Activated T-helper 17 cell treated with anti-CD3 and anti-CD28 coated beads, Interleukin-2, amount 50 U/mL, for 72 hours (primary cell): ENCODE measurements around the gene TRIP12. TPM values are rescaled to one million over a fixed set of nuclear protein-coding genes. Genes with fewer than 3 reads are reported as not detected.
A peak's percentile ranks its signal among the peaks of the same experiment; 100 is the strongest.
"Not testable (repeated sequence)": the region's sequence is repeated elsewhere in the genome, so short reads cannot be mapped to it uniquely, and the experiment has no call there.

Experiments used
- ATAC-seq: fragments of 150-1000 bp; cut with Tn5 transposase; replicated peaks from 2 replicates; pipeline ENCODE4 v1.10.0; 2021; ENCODE audit warnings: mild to moderate bottlenecking, moderate library complexity
- H3K27ac Mint-ChIP-seq: one replicate; pipeline ENCODE4 v1.8.0; 2022; ENCODE audit warnings: mixed read lengths
- H3K27me3 Mint-ChIP-seq: one replicate; pipeline ENCODE4 v1.8.0; 2022; ENCODE audit warnings: mixed read lengths
- H3K36me3 Mint-ChIP-seq: one replicate; pipeline ENCODE4 v1.8.0; 2022; ENCODE audit warnings: low read depth, mild to moderate bottlenecking, mixed read lengths
- H3K4me1 Mint-ChIP-seq: one replicate; pipeline ENCODE4 v1.8.0; 2022; ENCODE audit warnings: mixed read lengths
- H3K4me3 Mint-ChIP-seq: one replicate; pipeline ENCODE4 v1.8.0; 2022; ENCODE audit warnings: mild to moderate bottlenecking, mixed read lengths
- H3K9me3 Mint-ChIP-seq: one replicate; pipeline ENCODE4 v1.8.0; 2022; ENCODE audit warnings: mixed read lengths
- total RNA-seq, 2 donors: library from RNA; stranded (reverse); gene quantifications; one replicate each; pipeline ENCODE4 v1.2.3, GENCODE V29; 2022

The TRIP12 gene
- total RNA-seq, 2 donors from 2014 or later, result 224 to 301 TPM

DNA sequence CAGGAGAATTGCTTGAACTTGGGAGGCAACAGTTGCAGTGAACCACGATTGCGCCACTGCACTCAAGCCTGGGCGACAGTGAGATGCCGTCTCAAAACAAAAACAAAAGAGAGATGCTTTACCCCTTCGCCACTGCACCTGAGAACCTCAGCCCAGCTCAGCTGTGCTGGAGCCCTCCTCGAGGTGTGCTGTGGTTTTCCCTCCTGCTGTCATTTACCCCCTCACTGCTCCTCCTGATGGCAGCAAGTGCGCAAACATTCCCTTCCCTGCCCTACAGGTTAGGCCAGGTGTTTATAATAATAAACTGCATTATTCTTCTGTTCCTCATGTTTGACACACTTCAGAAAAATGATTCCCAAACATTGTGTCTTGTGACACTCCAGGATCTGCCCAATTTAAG, 8.8 kb upstream of the TRIP12 start:
- no peak overlapping the region for H3K4me3 Mint-ChIP-seq
- no peaks in the 10 kb centered on the region for H3K27me3 Mint-ChIP-seq
- H3K9me3 Mint-ChIP-seq, result no peaks in the 10 kb centered on the region
- no peak overlapping the region for H3K27ac Mint-ChIP-seq
- H3K36me3 Mint-ChIP-seq, result no peaks in the 10 kb centered on the region
- ATAC-seq, result no peak
- H3K4me1 Mint-ChIP-seq, result no peaks in the 10 kb centered on the region

DNA sequence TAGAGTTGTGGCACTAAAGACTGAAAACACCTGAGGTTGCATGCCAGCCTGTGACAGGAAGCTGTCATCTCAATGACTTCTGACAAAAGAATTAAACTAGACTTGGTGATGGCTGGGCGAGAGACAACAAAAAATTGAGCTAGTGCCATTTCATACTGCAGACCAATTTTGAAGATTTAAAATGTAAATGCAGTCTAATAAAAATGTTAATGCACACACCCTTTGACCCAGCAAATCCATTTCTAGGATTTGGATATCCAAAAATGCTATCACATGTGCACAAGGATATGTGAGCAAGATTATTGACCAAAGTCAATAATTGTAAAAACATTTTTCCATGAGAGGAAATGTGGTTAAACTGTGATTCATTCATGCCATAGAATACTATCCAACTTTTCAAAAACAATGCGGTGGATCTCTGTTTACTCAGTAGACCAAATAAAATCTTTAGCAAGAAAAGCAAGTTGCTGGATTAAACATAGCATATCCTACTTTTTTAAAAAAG, 6.1 kb upstream of the TRIP12 start:
- no peaks in the 10 kb centered on the region for H3K27me3 Mint-ChIP-seq
- no peaks in the 10 kb centered on the region for H3K36me3 Mint-ChIP-seq
- H3K4me3 Mint-ChIP-seq, result no peak overlapping the region

DNA sequence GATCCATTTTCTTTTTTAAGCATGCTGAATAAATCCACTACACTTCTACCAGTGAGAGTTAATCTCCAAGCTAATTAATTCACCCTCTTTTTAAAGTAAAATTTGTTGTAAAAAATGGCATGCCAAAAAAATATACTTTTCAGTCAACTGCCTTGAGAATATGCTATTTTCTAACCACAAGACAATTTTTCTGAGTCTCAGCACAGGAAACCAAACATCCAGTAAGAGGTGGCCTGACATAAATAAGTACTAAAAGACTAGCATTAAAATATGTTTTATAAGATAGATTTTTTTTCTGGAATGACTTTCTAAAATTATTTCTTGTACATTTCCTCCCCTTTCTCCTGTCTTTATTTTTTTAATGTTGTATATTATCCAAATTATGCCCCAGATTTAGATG, 3.4 kb upstream of the TRIP12 start:
- ATAC-seq, result no peak
- H3K4me3 Mint-ChIP-seq, result no peak overlapping the region

More for the DNA sequence above, 6.1 kb upstream of the TRIP12 start:
- ATAC-seq, result no peak
- Mint-ChIP-seq H3K4me1 (no peaks in the 10 kb centered on the region), H3K9me3 (no peaks in the 10 kb centered on the region), H3K27ac (no peak overlapping the region)

DNA sequence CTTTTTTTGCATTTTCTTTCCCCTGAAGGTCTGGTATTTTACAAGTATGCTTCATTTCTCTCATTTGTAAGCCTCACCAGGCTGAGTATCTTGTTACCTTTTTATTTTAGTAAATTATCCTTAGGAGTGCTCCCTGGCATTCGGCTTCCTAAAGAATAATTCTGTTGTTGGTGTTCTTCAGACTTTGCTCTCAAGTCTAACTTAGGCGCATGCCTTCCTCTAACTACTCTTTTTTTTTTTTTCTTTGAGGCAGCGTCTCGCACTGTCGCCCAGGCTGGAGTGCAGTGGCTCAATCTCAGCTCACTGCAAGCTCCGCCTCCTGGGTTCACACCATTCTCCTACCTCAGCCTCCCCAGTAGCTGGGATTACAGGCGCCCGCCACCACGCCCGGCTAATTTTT, 2.7 kb upstream of the TRIP12 start:
- peak overlapping the region; percentile 15 for H3K4me3 Mint-ChIP-seq
- peaks cover 29% of the 10 kb centered on the region for H3K36me3 Mint-ChIP-seq
- not testable (repeated sequence) for H3K4me1 Mint-ChIP-seq, H3K27me3 Mint-ChIP-seq, H3K27ac Mint-ChIP-seq, ATAC-seq, H3K9me3 Mint-ChIP-seq

More for the DNA sequence above, 3.4 kb upstream of the TRIP12 start:
- Mint-ChIP-seq H3K4me1 (no peaks in the 10 kb centered on the region), H3K27me3 (no peaks in the 10 kb centered on the region), H3K27ac (no peak overlapping the region), H3K9me3 (no peaks in the 10 kb centered on the region), H3K36me3 (peaks cover 23% of the 10 kb centered on the region)

DNA sequence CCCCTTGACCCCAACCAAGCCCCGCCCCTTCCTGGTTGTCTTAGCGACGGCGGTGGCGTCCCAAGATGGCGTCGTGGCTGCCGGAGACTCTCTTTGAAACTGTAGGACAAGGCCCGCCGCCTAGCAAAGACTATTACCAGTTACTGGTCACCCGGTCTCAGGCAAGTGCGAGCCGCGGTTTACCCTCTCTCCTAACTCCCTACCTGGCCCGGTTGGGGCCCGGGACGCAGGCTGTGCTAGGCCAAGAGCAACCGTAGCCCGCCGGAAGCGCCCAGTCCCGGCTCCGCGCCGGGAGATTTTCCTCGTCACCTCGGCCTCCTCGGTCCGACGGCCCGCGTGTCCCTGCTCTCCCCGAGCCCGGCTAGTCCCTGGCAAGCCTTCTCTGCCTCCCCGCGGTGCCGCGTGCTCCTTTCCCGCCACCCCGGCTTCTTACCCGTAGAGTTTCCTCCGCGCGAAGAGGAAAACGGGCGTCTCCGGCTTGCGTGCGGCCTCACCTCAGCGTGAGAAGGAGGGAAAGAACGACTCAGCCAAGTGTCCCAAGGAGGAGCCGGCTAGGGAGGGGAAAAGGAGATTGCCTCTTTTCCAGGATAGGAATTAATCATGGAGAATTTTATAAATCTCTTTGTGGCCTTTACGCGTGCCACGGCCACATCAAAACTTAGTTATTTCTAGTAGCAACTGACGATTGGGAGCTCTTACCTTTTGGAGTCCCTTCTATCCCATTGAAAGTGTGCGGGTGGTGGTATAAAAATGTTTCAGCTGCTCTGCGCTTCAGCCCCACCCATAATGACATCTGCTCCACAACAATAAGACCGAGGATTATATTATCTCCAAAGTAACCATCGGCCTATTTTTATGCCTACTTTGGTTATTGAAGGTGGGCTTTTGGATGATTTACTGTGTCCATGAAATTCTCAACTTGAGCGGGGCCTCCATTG, 909 bp upstream of the TRIP12 start, which contains the start of gene FBXO36:
TSS of gene FBXO36 (plus strand) at position 55 of the 938 bp plus-strand sequence. CDS start at position 66, 11 bp downstream.
- peak; percentile 74 for ATAC-seq
- Mint-ChIP-seq H3K36me3 (peaks cover 47% of the 10 kb centered on the region), H3K27me3 (no peaks in the 10 kb centered on the region), H3K4me1 (peaks cover 4% of the 10 kb centered on the region), H3K27ac (peak within 1 kb of the TSS; percentile 99), H3K9me3 (no peaks in the 10 kb centered on the region), H3K4me3 (peak within 1 kb of the TSS; percentile 83)

DNA sequence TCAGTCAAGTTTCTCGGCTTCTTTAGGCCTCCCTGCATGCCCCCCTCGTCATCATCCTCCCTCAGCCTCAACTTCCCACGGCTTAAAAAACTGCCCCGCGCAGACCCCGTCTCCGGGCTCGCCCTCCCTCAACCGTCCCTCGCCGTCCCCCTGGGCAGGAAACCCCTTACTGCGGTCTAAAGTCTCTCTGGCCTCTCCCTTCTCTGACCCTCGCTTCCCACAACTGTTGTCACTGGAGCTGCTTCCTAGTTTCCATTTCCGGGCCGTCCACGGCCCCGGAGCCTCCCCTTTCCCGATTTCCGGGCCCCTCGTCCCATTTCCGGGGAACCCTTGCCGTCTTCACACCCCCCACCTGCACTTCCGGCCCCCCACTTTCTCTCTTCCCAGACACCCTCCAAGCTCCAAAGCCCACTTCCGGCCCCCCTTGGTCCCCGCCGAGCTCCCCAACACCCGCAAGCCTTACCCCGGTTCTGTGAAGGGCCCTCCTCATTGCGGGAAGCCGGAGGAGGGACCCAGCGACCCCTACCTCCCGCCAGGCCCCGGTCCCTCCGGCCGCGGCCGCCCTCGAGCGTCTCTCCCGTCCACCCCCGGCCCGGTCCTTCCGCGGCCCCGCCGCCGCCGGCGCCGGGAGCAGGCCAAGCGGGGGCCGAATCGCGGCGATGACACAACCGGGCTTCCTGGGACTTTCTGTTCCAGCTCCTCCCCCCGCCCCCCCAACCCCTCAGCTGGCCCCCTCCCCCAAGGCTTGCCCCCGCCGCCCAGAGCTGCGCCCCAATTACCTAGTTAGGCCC, 513 bp downstream of the TRIP12 start:
- Mint-ChIP-seq H3K36me3 (peaks cover 62% of the 10 kb centered on the region), H3K9me3 (no peaks in the 10 kb centered on the region), H3K27me3 (no peaks in the 10 kb centered on the region), H3K4me3 (peak overlapping the region; percentile 83), H3K27ac (peak overlapping the region; percentile 99), H3K4me1 (peaks cover 6% of the 10 kb centered on the region)
- ATAC-seq, result peak; percentile 34

DNA sequence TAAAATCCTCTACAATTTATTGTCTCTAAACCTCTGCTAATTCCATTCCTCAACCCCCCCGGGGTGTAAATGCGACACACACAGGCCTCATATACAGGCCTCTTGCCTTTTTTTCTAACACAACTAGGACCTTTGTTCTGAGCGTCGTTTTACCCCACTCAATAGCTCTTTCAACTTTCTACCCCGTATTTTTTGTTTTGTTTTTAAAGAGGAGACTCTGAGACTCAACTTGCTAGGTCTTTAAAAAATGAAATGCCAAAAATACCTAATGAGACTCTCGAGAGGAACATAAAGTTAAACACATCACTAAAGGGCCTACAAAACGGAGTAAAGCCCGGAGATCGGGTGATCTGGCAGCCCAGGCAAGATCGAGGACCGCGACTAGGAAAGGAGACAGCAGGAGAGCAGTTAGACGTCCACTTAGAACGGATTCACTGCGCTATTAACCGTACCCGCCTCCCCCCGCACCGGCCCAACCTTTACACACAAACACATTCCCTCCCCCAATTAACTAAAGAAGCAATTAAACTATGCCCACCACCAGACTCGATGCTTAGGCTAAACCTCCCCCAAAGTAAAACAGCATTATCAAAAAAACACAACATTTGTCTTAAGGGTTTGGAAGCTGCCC, 1.7 kb downstream of the TRIP12 start:
- Mint-ChIP-seq H3K4me1 (peaks cover 6% of the 10 kb centered on the region), H3K4me3 (peak overlapping the region; percentile 83), H3K27ac (peak overlapping the region; percentile 99), H3K9me3 (no peaks in the 10 kb centered on the region), H3K27me3 (no peaks in the 10 kb centered on the region), H3K36me3 (peaks cover 67% of the 10 kb centered on the region)
- ATAC-seq, result no peak

DNA sequence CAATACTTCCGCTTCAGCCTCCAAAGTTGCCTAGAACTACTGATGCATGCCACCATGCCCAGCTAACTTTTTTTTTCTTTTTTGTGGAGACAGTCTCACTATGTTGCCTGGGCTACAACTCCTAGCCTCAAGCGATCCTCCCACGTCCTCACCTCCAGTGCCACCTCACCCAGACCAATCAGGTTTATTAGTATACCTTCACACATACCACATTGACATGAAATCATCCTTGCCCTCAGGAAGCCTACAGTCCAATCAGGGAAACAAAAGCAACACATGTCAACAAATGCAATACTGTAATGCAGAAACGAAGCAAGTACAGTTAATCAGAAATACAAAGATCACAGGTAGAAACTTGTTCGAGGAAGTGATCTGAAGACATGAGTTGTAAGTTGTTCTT, 4.0 kb downstream of the TRIP12 start:
- Mint-ChIP-seq H3K9me3 (no peaks in the 10 kb centered on the region), H3K27ac (no peak overlapping the region), H3K36me3 (peaks cover 80% of the 10 kb centered on the region), H3K4me3 (no peak overlapping the region), H3K4me1 (peaks cover 12% of the 10 kb centered on the region), H3K27me3 (no peaks in the 10 kb centered on the region)
- ATAC-seq, result no peak

DNA sequence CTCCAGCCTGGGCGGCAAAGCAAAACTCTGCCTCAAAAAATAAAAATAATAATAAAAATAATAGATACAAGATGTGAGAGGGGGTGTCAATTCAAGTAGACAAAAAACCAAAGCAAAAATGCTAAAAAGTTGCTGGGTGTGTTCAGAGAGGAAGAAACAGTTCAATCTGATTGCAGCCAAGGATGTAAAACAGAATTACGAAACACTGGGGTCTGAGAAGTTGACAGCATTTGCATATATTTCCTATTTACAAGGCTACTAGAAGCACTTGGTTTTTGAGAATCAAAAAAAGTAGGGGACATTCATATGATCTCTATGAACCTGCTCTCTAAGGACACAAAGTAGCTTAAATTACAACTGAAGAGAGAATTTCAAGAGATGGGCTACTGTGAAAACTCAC, 7.6 kb downstream of the TRIP12 start:
- Mint-ChIP-seq H3K36me3 (peaks cover 61% of the 10 kb centered on the region), H3K27ac (no peak overlapping the region), H3K27me3 (no peaks in the 10 kb centered on the region), H3K9me3 (no peaks in the 10 kb centered on the region), H3K4me3 (no peak overlapping the region), H3K4me1 (peaks cover 35% of the 10 kb centered on the region)
- no peak for ATAC-seq

DNA sequence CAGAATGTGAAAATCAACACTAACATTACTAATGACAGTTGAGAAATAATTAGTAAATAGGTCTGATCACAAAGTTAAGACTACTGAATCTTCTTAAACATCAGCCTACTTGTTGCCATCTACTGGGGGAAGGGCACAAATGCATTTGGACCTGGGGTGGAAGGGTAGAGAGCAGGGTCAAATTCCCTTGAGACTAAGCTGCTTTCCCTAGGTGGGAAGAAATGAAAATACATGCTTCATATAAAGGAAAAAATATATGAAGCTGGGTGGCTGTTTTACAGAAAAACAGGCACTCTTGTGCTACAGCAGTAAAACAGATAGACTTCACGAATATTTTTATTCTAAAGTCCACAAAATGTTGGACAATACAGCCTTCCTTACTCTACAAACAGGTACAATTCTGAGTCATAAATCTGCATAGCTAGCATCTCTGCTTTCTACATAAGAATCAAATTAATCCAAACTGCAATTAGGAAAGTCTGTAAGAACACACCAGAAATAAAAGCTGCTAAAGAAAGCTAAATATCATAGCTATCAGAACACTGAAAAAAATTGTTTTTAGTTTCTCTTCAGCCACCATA, 10.9 kb downstream of the TRIP12 start:
- peak; percentile 59 for ATAC-seq
- H3K9me3 Mint-ChIP-seq, result no peaks in the 10 kb centered on the region
- peaks cover 52% of the 10 kb centered on the region for H3K36me3 Mint-ChIP-seq
- H3K27ac Mint-ChIP-seq, result peak overlapping the region; percentile 76
- H3K27me3 Mint-ChIP-seq, result no peaks in the 10 kb centered on the region
- H3K4me3 Mint-ChIP-seq, result peak overlapping the region; percentile 65
- H3K4me1 Mint-ChIP-seq, result peaks cover 33% of the 10 kb centered on the region

DNA sequence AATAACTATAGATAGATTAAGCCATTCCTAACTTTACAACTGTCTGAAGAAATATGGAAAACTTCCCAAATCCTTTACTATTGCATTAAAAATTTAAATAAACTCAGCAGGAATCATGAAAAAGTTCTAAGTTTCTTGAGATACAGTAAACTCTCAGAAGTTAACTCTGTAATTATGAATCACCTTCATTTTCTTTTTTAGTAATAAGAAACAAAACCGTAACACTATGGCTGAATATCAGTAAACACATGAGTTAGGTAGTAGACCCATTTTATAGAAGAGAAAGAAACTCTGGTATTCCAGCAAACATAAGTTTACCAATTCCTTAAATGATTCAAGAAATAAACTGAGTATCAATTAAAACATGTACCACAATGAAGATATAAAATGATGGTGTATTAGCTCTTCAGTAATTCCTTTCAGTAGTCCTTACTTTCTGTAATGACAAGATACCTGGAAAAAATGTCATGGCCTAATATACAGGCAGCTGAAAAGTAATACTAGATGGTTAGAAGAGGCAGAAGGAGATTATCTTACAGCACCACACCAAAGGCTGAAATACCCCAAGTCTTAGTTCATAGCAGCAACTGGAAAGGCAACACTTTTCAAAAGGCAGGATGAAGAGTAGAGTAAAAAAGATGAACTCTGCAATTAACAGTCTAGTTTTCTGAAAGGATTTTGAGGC, 11.5 kb downstream of the TRIP12 start:
- H3K4me1 Mint-ChIP-seq, result peaks cover 38% of the 10 kb centered on the region
- peak; percentile 84 for ATAC-seq
- no peaks in the 10 kb centered on the region for H3K9me3 Mint-ChIP-seq
- H3K27ac Mint-ChIP-seq, result peak overlapping the region; percentile 76
- no peaks in the 10 kb centered on the region for H3K27me3 Mint-ChIP-seq
- H3K4me3 Mint-ChIP-seq, result peak overlapping the region; percentile 65
- H3K36me3 Mint-ChIP-seq, result peaks cover 57% of the 10 kb centered on the region

DNA sequence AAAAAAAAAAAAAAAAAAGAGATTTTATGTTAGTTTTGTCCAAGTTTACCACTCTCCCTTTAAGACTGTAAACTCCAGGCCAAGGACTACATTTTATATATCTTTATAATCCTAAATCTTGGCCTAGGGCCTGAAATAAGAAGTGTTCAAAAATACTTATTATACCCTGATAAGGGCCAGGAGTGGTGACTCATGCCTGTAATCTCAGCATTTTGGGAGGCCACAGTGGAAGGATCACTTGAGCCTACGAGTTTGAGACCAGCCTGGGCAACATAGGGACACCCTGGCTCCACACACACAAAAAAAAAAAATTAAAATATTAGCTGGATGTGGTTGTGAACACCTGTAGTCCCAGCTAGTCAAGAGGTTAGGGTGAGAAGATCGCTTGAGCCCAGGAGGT, 12.7 kb downstream of the TRIP12 start:
- peaks cover 38% of the 10 kb centered on the region for H3K4me1 Mint-ChIP-seq
- no peak overlapping the region for H3K4me3 Mint-ChIP-seq
- H3K9me3 Mint-ChIP-seq, result no peaks in the 10 kb centered on the region
- H3K27me3 Mint-ChIP-seq, result no peaks in the 10 kb centered on the region
- H3K27ac Mint-ChIP-seq, result no peak overlapping the region
- peaks cover 65% of the 10 kb centered on the region for H3K36me3 Mint-ChIP-seq
- no peak for ATAC-seq

- Mint-ChIP-seq H3K36me3 (peaks cover 76% of the 10 kb centered on the region), H3K9me3 (no peaks in the 10 kb centered on the region), H3K27me3 (no peaks in the 10 kb centered on the region), H3K4me3 (no peak overlapping the region), H3K4me1 (peaks cover 29% of the 10 kb centered on the region), H3K27ac (no peak overlapping the region)
- no peak for ATAC-seq
These were observed 16.2 kb downstream of the TRIP12 start for GRCh38 chr2:229905601-229906000.
